ENCODE measurements around the gene WBP1L.

- TF ChIP-seq CTCF (IDR thresholded peaks at IDR 0.05; ENCODE audit: low read depth, low read length) (no peak), POLR2A (IDR thresholded peaks at IDR 0.05; ENCODE audit: extremely low read depth, insufficient read length) (no peak), MAX (IDR thresholded peaks at IDR 0.05; ENCODE audit: low read depth, low read length) (no peak)
Observed at GRCh38 chr10:102767428-102768160, 23.8 kb downstream of the WBP1L start.
